ENCODE results near the gene BHLHE40.

DNA sequence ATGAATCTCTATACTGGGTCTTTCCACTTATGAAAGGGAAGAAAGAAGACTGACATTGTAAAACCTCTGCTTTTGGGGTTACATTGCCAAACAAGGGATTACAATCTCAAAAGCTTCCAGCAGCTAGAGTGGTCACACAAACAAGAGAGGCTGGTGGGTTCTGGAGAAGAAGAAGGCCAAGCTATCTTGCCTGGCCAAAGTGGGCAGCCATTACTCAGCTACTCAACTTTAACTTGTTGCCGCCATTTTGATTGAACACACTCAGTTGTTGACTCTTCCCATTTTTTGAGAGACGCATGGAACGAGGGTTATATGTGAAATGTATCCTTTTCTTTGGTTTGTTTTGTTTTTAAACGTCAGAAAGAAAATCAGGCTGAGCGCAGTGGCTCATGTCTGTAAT, 50.9 kb downstream of the BHLHE40 start:
- TF ChIP-seq EZH2 (IDR thresholded peaks at IDR 0.05; ENCODE audit: borderline replicate concordance, insufficient read depth, low read length, poor library complexity, severe bottlenecking) (no peak), POLR2AphosphoS5 (IDR thresholded peaks at IDR 0.05) (no peak)
- TF ChIP-seq, protein P1, sequence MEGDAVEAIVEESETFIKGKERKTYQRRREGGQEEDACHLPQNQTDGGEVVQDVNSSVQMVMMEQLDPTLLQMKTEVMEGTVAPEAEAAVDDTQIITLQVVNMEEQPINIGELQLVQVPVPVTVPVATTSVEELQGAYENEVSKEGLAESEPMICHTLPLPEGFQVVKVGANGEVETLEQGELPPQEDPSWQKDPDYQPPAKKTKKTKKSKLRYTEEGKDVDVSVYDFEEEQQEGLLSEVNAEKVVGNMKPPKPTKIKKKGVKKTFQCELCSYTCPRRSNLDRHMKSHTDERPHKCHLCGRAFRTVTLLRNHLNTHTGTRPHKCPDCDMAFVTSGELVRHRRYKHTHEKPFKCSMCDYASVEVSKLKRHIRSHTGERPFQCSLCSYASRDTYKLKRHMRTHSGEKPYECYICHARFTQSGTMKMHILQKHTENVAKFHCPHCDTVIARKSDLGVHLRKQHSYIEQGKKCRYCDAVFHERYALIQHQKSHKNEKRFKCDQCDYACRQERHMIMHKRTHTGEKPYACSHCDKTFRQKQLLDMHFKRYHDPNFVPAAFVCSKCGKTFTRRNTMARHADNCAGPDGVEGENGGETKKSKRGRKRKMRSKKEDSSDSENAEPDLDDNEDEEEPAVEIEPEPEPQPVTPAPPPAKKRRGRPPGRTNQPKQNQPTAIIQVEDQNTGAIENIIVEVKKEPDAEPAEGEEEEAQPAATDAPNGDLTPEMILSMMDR (IDR thresholded peaks at IDR 0.05; ENCODE audit: poor library complexity, severe bottlenecking), result no peak

All from neural cell (in vitro differentiated cells).